Measurements from ENCODE around the gene RASA4.
"Not testable (repeated sequence)": the region's sequence is repeated elsewhere in the genome, so short reads cannot be mapped to it uniquely, and the experiment has no call there.

RASA4 gene

DNA sequence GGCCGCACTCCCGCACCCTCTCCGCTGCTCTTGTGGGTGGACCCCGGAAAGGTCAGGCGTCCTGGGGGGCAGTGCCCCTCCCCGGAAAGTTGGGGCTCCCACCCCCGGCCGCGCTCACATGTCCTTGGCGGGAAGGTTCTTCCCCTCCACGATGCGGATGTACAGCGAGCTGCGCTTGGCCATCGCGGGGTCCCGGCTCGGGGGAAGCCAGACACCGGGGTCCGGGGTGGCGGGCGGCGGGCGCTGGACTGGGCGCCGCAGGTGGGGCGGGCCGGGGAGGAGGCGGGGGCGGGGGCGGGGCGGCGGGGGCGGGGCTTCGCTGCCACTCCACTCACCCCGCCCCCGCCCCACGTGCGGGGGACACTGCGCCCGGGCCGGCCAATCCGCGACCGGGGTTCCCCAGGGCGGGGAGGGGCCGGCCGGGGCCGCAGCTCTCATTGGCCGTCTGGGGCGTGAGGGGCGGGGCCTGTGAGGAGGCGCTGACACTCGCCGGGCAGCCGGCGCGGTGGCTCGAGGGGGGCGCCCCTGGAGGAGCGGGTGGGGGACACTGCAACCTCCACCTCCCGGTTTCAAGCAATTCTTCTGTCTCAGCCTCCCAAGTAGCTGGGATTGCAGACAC is at the start of gene RASA4:
Gene RASA4, minus strand, starts transcription at position 250 of the 619 bp plus-strand sequence. Its CDS starts 67 bp downstream, at position 183.
- peak; percentile 38 for DNase-seq

DNA sequence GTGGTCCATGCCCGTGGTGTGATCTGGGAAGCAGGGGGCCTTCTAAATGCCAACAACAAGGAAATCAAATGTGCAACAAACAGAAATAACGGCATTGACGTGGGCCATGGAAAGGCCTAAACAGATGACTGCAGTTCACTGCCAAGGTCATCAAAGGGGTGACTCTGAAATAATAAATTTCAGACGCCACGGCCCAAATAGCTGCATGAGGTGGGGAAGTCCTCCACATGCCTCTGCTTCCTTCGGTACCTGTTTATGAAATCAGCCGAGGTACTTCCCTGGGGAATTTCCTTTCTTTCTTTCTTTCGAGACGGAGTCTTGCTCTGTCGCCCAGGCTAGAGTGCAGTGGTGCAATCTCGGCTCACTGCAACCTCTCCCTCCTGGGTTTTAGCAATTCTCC is 48.2 kb upstream of the RASA4 start:
- DNase-seq, result not testable (repeated sequence)

GRCh38 chr7:102649924-102650323 is 33.4 kb upstream of the RASA4 start, which contains the start of gene SPDYE2B:
Gene SPDYE2B, plus strand, starts transcription at chr7:102650319. Its CDS starts 2,030 bp downstream, at chr7:102652349.
- DNase-seq, result not testable (repeated sequence)

DNA sequence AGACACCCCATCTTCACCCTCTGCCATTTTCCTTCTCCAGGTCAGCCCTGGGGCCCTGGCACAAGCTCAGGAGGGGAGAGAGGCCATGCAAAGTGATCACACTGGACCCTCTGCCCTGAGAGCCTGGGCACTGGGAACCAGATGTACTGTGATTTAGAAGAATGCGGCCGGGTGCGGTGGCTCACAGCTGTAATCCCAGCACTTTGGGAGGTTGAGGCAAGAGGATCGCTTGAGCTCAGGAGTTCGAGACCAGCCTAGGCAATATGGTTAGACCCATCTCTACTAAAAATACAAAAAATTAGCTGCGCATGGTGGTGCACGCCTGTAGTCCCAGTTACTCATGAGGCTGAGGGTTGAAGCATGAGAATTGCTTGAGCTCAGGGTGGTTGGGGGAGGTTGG is 31.3 kb upstream of the RASA4 start:
- not testable (repeated sequence) for DNase-seq

DNA sequence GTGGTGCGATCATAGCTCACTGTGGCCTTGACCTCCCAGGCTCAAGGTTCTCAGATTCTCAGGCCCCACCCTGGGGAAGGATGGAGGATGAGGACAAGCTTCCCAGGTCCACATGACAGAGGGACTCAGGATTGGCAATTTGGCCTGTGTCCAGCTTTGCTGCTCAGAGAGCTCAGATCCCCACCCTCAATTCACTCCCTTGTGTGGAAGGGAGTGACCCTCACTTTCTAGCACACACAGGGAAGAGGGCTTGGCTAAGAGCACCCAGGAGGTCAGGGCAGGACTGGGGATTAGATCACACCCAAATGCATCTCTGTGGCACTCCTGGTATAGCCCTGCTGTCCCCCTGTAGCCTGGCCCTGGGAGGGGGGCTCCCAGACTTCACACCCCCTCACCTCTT is 26.8 kb upstream of the RASA4 start:
- DNase-seq, result not testable (repeated sequence)

GRCh38 chr7:102642691-102643090 is 26.1 kb upstream of the RASA4 start, which contains the start of gene UPK3BL1:
Gene UPK3BL1, minus strand, starts transcription at chr7:102642791. Its CDS starts 50 bp downstream, at chr7:102642741.
- DNase-seq, result not testable (repeated sequence)

- DNase-seq, result not testable (repeated sequence)
Measured at GRCh38 chr7:102638848-102639247, 22.3 kb upstream of the RASA4 start.

- not testable (repeated sequence) for DNase-seq
Measured at GRCh38 chr7:102636956-102637355, 20.4 kb upstream of the RASA4 start.

DNA sequence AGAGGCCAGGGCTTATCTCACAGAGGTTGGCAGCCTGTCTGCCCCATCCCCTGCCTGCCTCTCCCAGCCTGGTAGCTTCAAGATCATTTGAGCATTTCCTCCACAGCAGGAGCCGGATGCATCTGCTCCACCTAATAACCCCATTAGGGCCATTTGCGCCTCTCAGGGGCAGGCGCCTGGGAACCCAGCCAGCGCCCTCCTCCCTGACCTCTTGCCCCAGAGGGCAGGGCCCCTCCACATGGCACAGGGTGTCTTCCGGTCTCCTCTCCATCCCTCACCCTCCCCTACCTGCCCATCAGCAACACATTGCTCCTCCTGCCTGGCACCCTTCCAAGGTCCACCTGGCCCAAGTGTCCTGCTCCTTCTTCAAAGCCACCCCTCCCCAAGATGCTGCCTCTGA is 18.8 kb upstream of the RASA4 start:
- DNase-seq, result not testable (repeated sequence)

GRCh38 chr7:102634299-102634698 is 17.7 kb upstream of the RASA4 start:
- not testable (repeated sequence) for DNase-seq

DNA sequence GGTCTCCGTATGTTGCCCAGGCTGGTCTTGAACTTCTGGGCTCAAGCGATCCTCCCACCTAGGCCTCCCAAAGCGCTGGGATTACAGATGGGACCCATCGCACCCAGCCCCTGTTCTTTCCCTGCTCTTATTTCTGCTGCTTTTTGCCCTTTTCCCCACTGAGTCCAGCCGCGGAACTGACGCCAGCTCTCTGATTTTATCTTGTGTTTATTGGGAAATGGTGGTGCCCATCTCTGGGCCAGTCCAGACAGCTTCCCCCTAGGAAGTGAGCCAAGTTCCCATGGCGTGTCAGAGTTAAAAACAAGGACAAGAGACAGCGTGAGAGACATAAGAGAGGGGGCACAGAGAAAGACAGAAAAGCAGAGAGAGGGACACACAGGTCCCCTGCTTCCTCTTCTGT is 14.1 kb upstream of the RASA4 start:
- DNase-seq, result not testable (repeated sequence)

GRCh38 chr7:102627271-102627904 is 10.8 kb upstream of the RASA4 start:
- DNase-seq, result not testable (repeated sequence)

GRCh38 chr7:102618122-102618521 is 1.6 kb upstream of the RASA4 start:
- not testable (repeated sequence) for DNase-seq

DNA sequence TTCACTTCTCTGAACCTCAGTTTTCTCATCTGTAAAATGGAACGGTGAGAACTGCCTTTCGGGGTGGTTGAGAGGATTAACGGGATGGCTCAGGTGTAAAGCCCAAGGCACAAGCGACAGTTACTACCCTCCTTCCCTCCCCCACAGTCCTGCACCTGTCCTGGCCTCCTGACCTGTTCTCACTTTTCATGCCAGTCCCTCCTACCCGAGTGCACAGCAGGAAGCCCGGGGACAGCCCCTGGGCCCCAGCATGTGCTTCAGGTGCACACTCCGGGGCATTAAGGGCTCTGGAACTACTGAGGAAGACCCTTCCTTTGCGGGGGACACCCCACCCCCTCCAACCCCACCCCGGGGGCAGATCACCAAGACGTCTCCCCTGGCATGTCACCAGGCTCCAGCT is 626 bp downstream of the RASA4 start:
- DNase-seq, result not testable (repeated sequence)

DNA sequence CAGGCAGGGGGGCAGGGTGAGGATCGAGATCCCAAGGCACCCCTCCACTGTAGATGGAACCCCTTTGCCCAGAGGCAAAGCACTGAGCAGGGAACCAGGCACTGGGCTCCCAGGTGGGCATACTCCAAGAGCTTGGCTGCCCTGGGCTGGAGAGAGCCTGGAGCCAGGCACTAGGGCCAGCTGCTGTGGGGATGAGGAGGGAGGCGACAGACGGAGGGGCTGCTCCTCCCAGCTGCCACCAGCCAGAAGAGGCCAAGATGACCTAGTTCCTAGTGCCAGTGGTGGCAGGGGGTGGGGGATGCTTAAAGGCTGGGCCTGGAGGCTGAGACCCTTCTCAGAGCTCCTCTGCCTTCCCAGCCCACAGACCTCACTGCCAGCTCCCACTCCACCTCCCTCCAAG is 1.7 kb downstream of the RASA4 start:
- not testable (repeated sequence) for DNase-seq

DNA sequence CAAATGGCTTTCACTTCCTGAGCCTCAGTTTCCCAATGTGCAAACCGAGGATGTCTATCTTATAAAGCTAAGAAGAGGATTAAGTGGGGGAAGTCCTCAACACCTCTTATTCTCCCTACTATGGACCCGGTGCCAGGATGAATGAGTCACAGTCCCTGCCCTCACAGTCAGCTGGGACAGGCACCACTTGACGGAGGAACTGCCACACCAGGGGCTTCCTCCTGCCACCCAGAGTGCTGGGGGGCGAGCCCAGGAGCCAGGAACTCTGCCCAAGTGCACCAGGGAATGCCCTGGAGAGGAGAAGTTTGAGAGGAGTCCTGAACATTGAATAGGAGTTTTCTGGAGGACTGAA is 2.2 kb downstream of the RASA4 start:
- DNase-seq, result not testable (repeated sequence)

- DNase-seq, result not testable (repeated sequence)
Measured at GRCh38 chr7:102613575-102614345, 2.8 kb downstream of the RASA4 start.

GRCh38 chr7:102611675-102612325 is 4.8 kb downstream of the RASA4 start:
- DNase-seq, result not testable (repeated sequence)

DNA sequence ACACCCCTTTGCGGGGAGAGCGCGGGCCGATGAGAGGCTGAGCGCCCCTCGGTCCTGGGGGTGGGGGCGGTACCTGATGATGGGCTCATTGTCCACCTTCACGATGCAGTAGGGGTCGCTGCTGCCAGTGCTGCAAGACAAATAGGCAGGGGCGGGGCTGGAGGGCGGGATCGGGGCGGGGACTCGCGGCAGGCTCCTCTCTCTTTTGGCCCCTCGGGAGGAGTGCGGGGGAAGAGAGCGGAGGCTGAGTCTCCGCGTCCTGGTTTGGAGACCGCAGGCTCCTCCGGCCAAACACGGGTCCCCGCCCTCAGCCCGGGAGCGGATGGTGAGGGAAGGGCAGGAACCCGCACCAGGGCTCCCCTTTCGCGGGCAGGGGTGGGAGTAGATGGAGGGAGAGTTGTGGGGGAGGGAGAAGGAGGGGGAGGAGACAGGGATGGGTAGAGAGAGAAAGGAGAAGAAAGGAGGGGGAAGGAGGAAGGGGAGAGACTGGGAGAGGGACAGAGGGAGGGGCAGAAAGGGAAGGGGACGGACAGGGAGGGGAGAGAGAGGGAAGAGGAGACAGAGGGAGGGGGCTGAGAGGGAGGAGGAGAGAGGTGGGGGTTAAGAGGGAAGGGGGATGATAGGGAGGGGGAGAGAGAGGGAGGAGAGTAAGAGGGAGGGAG is 5.4 kb downstream of the RASA4 start:
- DNase-seq, result not testable (repeated sequence)

GRCh38 chr7:102610441-102610840 is 6.1 kb downstream of the RASA4 start:
- not testable (repeated sequence) for DNase-seq

- DNase-seq, result not testable (repeated sequence)
Measured at GRCh38 chr7:102609734-102610133, 6.8 kb downstream of the RASA4 start.

DNA sequence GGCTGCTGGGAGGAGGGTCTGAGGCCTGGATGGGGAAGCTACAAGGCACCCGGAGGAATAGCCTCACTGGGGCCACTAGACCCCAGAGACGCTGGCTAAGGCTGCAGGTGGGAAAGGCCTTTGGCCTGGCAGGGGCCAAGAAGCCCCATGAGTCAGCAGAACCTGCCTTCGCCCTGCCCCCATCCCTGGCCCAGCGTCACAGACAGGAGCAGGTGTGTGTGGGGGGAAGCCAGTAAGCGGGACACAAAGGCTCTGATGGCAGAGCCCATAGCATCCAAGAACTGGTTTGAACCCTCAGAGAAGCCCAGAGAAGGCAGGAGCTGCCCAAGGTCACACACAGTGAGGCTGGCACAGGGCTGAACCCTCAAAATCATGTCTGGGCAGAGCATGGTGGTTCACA is 9.7 kb downstream of the RASA4 start:
- not testable (repeated sequence) for DNase-seq

Measured in stimulated activated CD4-positive, alpha-beta T cell treated with anti-CD3 and anti-CD28 coated beads, Interleukin-15, amount 100 ng/mL, for 24 hours (primary cell).